ENCODE measurements around the gene CD247.
A peak's percentile ranks its signal among the peaks of the same experiment; 100 is the strongest.

CD247 gene

GRCh38 chr1:167418391-167418790 lies 99.9 kb downstream of the CD247 start:
- Histone ChIP-seq H3K27me3 (ENCODE audit: insufficient read depth, low read length, poor library complexity) (no peaks in the 10 kb centered on the region), H4K20me1 (ENCODE audit: insufficient read depth, low read length) (no peaks in the 10 kb centered on the region), H3K79me2 (ENCODE audit: insufficient read depth, low read length) (no peaks in the 10 kb centered on the region), H3K9ac (ENCODE audit: low read depth, low read length) (no peak overlapping the region), H2AFZ (ENCODE audit: low read depth, low read length) (no peak overlapping the region), H3K4me2 (ENCODE audit: insufficient read depth, low read length) (no peak overlapping the region), H3K36me3 (ENCODE audit: insufficient read depth, low read length) (peaks cover 32% of the 10 kb centered on the region), H3K9me3 (ENCODE audit: insufficient read depth, low read length, severe bottlenecking) (no peaks in the 10 kb centered on the region), H3K4me3 (ENCODE audit: low read depth in 1 of 2, low read length in 2 of 2) (no peak overlapping the region), H3K4me1 (ENCODE audit: insufficient read depth, low read length) (peaks cover 13% of the 10 kb centered on the region), H3K27ac (ENCODE audit: low read length) (peak overlapping the region; percentile 15; the same call in 1 of the 2 replicates)
- ATAC-seq (ENCODE audit: insufficient read depth, low read depth) (0 out of 3 replicates have a peak, but pooled peaks have one; percentile 54), DNase-seq (no peak)
- TF ChIP-seq EZH2 (IDR thresholded peaks at IDR 0.05; ENCODE audit: borderline replicate concordance, low read depth, low read length, severe bottlenecking): no peak
- TF ChIP-seq CTCF (IDR thresholded peaks at IDR 0.05; ENCODE audit: borderline replicate concordance, extremely low read depth, low read length, poor library complexity, severe bottlenecking): no peak

GRCh38 chr1:167416506-167416905 lies 101.8 kb downstream of the CD247 start:
- ATAC-seq (ENCODE audit: insufficient read depth, low read depth) (no peak), DNase-seq (no peak)
- Histone ChIP-seq H3K4me2 (ENCODE audit: insufficient read depth, low read length) (no peak overlapping the region), H3K9me3 (ENCODE audit: insufficient read depth, low read length, severe bottlenecking) (no peaks in the 10 kb centered on the region), H3K79me2 (ENCODE audit: insufficient read depth, low read length) (no peaks in the 10 kb centered on the region), H2AFZ (ENCODE audit: low read depth, low read length) (no peak overlapping the region), H3K27ac (ENCODE audit: low read length) (no peak overlapping the region), H4K20me1 (ENCODE audit: insufficient read depth, low read length) (no peaks in the 10 kb centered on the region), H3K4me3 (ENCODE audit: low read depth in 1 of 2, low read length in 2 of 2) (no peak overlapping the region), H3K9ac (ENCODE audit: low read depth, low read length) (no peak overlapping the region), H3K27me3 (ENCODE audit: insufficient read depth, low read length, poor library complexity) (no peaks in the 10 kb centered on the region), H3K4me1 (ENCODE audit: insufficient read depth, low read length) (peaks cover 13% of the 10 kb centered on the region), H3K36me3 (ENCODE audit: insufficient read depth, low read length) (peaks cover 46% of the 10 kb centered on the region)
- TF ChIP-seq CTCF (IDR thresholded peaks at IDR 0.05; ENCODE audit: borderline replicate concordance, extremely low read depth, low read length, poor library complexity, severe bottlenecking) (no peak), EZH2 (IDR thresholded peaks at IDR 0.05; ENCODE audit: borderline replicate concordance, low read depth, low read length, severe bottlenecking) (no peak)

GRCh38 chr1:167413328-167413727 lies 105.0 kb downstream of the CD247 start:
- Histone ChIP-seq H3K27ac (ENCODE audit: low read length) (no peak overlapping the region), H3K4me2 (ENCODE audit: insufficient read depth, low read length) (no peak overlapping the region), H3K4me3 (ENCODE audit: low read depth in 1 of 2, low read length in 2 of 2) (no peak overlapping the region), H3K9me3 (ENCODE audit: insufficient read depth, low read length, severe bottlenecking) (no peaks in the 10 kb centered on the region), H2AFZ (ENCODE audit: low read depth, low read length) (no peak overlapping the region), H4K20me1 (ENCODE audit: insufficient read depth, low read length) (no peaks in the 10 kb centered on the region), H3K27me3 (ENCODE audit: insufficient read depth, low read length, poor library complexity) (no peaks in the 10 kb centered on the region), H3K79me2 (ENCODE audit: insufficient read depth, low read length) (no peaks in the 10 kb centered on the region), H3K9ac (ENCODE audit: low read depth, low read length) (no peak overlapping the region), H3K36me3 (ENCODE audit: insufficient read depth, low read length) (peaks cover 47% of the 10 kb centered on the region), H3K4me1 (ENCODE audit: insufficient read depth, low read length) (peaks cover 6% of the 10 kb centered on the region)
- TF ChIP-seq EZH2 (IDR thresholded peaks at IDR 0.05; ENCODE audit: borderline replicate concordance, low read depth, low read length, severe bottlenecking) (no peak), CTCF (IDR thresholded peaks at IDR 0.05; ENCODE audit: borderline replicate concordance, extremely low read depth, low read length, poor library complexity, severe bottlenecking) (no peak)
- ATAC-seq (ENCODE audit: insufficient read depth, low read depth): no peak
- DNase-seq: no peak

GRCh38 chr1:167412920-167413319 lies 105.4 kb downstream of the CD247 start:
- H3K4me3 ChIP-seq (ENCODE audit: low read depth in 1 of 2, low read length in 2 of 2): no peak overlapping the region
- peaks cover 47% of the 10 kb centered on the region for H3K36me3 ChIP-seq (ENCODE audit: insufficient read depth, low read length)
- H3K9ac ChIP-seq (ENCODE audit: low read depth, low read length): no peak overlapping the region
- ATAC-seq (ENCODE audit: insufficient read depth, low read depth): no peak
- H3K27ac ChIP-seq (ENCODE audit: low read length): no peak overlapping the region
- no peaks in the 10 kb centered on the region for H3K9me3 ChIP-seq (ENCODE audit: insufficient read depth, low read length, severe bottlenecking)
- TF ChIP-seq CTCF (IDR thresholded peaks at IDR 0.05; ENCODE audit: borderline replicate concordance, extremely low read depth, low read length, poor library complexity, severe bottlenecking): no peak
- TF ChIP-seq EZH2 (IDR thresholded peaks at IDR 0.05; ENCODE audit: borderline replicate concordance, low read depth, low read length, severe bottlenecking): no peak
- no peaks in the 10 kb centered on the region for H4K20me1 ChIP-seq (ENCODE audit: insufficient read depth, low read length)
- H3K4me1 ChIP-seq (ENCODE audit: insufficient read depth, low read length): peaks cover 2% of the 10 kb centered on the region; the same call in 1 of the 2 replicates
- no peaks in the 10 kb centered on the region for H3K79me2 ChIP-seq (ENCODE audit: insufficient read depth, low read length)
- H3K27me3 ChIP-seq (ENCODE audit: insufficient read depth, low read length, poor library complexity): no peaks in the 10 kb centered on the region
- H3K4me2 ChIP-seq (ENCODE audit: insufficient read depth, low read length): no peak overlapping the region
- no peak for DNase-seq
- H2AFZ ChIP-seq (ENCODE audit: low read depth, low read length): no peak overlapping the region
